RPMI7951 (cell line): ENCODE data around the gene GALNT1. TPM values are rescaled to one million over a fixed set of nuclear protein-coding genes. Genes with fewer than 3 reads are reported as not detected.

ENCODE experiments used
- DNase-seq: peaks from one replicate; pipeline ENCODE4 v3.0.0-alpha.2; 2012; ENCODE audit warnings: low read depth
- total RNA-seq: library from RNA; depleted of rRNA; stranded (reverse); fragments of >200 nt; shearing (Covaris generic); gene quantifications from 2 replicates; pipeline ENCODE4 v1.2.3, GENCODE V29; 2014

GALNT1 gene
- total RNA-seq, 1 experiment from 2014 or later = 37.1 TPM

GRCh38 chr18:35618696-35619095 lies 37.2 kb downstream of the GALNT1 start:
- no peak for DNase-seq

DNA sequence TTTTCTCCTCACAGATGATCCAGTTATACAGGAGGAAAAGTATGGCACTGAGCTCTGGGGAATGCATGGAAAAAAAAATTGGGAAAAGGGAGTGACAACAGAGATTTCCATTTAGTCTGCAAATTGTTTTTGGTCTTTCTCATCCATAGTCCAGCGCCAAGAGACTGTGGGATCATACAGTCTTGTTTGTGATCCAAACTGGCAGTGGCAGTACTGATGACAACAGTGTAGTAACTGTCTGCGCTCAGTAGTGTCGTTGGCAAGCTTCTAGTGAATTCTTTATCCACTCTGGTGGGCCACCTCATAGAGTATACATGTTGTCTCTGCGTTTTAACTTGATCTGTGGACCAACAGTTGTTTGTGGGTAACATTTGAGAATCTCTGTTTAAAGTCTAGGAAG lies 37.9 kb downstream of the GALNT1 start:
- DNase-seq = no peak

DNA sequence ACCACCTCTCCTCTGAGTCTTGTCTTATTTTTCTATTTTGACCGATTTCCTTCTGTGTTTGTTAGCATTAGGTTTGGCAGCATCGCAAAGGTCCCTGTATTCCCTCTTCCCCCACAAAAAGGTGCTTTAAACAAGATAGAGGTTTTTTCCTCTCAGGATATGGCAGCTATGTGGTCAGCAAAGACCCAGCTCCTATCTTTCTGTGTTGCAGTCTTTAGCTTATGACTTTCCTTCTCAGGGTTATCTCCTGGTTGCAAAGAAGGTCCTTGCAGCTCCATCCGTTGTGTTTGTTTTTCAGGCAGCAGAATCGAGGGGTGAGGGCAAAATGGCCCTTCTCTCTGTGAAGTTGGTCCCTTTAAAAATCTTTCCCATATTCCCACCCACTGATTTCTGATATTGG lies 38.4 kb downstream of the GALNT1 start:
- no peak for DNase-seq

DNA sequence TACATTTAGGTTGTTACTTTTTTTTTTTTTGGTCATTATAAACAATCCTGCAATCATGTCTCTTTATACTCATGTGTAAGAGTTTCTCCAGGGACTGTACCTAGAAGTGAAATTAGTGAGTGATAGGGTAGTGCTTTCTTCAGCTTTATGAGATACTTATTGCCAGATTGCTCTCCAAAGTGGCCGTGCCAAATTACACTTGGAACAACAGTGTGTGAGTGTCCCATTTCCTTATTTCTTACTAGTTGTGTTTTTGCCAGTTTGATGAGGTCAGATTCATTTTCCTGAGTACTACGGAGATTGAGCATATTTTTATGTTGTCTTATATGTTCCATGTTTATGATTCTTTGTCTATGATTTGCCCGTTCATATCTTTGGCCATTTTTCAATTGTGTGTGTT lies 39.2 kb downstream of the GALNT1 start:
- no peak for DNase-seq

DNA sequence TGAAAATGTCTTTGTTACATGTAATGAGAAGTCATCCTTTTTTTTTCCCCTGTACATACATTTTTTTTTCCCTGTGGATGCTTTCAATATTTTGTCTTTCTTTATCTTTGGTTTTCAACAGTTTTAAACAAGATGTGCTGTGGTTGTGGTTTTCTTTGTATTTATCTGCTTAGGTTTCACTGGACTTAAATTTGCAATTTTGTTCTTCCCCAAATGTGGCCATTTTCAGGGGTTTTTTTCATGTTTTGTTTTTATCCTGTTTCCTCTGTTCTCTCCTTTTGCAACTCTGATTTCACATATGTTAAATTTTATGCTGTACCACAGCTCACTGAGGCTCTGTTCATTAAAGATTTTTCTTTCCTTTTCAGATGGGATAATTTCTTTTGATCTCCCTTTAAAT lies 41.7 kb downstream of the GALNT1 start:
- no peak for DNase-seq

GRCh38 chr18:35624146-35624545 lies 42.6 kb downstream of the GALNT1 start:
- DNase-seq = no peak

DNA sequence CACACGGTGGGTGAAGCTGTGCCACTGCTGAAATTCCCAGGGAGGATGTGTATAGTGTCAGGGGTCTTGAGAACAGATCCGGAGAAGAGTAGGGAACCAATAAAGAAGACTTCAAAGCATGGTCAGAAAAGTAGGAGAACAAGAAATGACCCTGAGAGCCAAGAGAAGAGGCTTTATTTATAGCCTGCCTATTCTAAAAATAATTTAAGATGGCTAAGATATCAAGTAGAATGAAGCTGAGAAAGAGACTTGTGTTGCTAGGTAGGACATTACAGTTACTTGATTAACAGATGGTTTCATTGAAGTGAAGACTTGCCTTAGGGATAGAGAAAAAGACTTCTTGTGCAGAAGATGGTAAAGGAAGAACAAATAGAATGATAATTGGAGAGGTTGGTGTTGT lies 43.7 kb downstream of the GALNT1 start:
- DNase-seq = no peak

DNA sequence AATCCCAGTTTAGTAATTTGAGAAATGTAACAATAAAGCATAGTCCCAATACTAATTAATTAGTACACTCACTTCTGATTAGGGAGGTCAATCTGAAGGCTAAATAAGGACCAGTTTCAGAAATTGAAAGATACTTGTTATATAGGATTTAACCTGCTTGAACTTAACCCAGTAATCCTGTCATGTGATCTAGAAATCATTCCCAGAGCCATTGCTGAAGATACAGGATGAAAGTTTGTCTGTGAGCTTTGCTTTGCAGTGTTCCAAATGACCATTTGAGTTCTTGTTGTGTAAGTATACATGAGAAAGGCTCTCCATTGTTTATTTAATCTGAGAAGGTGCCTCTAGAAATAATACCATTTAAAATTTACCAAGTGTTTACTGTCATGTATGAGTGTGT lies 52.2 kb downstream of the GALNT1 start:
- DNase-seq = no peak

- DNase-seq = no peak
Measured at GRCh38 chr18:35634323-35634722, 52.8 kb downstream of the GALNT1 start.

DNA sequence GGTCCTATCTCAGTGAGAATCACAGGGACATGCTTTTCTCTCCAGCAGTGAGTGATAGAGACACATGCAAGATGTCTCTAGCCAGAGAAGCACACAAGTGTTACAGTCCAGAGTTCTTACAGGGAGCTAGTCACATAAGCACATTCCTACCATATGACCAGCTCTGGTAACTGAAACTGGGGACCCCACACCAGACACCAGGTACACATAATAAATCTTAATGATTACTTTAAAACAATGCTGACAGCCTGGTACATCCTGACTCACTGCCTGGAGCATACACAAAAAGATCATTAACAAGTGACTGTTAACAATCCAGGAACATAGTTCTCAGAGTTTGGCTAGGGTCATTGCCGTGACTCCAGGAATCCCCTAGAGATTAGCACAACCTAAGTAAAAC lies 53.6 kb downstream of the GALNT1 start:
- DNase-seq = no peak

- no peak for DNase-seq
Measured at GRCh38 chr18:35637227-35637626, 55.7 kb downstream of the GALNT1 start.

DNA sequence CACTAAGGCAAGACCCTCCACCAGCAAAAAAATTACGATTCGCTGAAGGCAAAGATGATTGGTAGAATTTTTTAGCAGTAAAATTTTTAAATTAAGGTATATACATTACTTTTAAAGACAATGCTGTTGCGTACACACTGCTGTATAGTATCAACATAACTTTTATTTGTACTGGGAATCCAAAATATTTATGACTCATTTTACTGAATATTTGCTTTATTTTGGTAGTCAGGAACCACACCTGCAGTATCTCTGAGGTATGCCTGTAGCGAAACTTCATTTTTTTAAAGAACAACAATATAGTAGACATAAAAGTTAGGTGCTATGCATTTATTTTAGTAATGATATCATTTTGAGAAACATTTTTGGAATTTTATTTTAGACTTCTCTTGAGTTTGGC lies 57.8 kb downstream of the GALNT1 start:
- DNase-seq = no peak

DNA sequence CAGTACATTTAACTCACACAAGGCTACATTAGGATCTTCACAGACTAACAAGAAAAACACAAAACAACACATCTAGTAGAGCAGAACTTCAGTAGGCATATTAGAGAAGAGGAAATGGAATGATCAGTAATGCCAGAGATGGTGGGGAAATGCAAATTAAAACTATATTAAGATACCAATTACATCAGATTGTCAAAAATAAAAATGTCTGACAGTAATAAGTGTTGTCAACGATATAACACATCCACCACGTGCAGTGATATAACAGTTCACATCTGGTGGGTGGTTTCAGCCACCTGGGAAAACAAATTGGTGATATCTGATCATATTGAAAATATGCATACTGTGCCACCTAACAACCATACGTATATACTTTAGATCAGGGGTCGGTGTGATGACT lies 59.9 kb downstream of the GALNT1 start:
- DNase-seq = no peak

DNA sequence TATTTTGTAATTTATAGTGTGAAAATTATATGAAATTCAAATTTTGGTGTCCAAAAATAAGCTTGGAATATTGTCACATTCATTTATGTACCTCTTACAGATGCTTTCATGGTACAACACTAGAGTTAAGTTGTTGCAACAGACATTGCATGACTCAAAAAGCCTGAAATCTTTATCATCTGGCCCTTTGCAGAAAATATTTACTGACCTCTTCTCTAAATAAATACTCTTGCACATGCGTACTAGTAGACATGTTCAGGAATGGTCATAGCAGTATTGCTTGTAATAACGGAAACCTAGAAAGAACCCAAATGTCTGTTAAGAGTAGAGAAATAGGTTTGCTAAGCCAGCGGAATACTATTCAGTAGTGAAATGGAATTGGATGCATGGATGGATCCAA lies 60.4 kb downstream of the GALNT1 start:
- DNase-seq = no peak

- DNase-seq = peak; percentile 5
Measured at GRCh38 chr18:35642802-35643201, 61.3 kb downstream of the GALNT1 start.

DNA sequence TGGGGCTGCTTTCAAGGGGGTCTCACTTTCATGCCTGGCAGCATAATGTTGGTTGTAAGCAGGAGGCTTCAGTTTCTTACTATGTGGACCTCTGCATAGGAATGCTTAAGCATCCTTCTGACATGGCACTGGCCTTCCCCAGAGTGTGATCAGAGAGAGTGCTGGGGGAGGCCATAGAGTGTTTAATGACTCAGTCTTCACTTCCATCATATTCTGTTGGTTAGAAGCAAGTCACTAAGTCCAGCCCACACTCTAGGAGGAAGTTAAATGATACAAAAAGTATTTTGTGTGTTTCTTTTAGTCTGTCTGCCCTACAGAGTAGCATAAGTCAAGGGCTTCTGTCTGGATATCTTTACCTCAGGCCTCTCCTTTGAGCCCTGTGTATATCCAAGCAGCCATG lies 64.9 kb downstream of the GALNT1 start:
- DNase-seq = no peak

DNA sequence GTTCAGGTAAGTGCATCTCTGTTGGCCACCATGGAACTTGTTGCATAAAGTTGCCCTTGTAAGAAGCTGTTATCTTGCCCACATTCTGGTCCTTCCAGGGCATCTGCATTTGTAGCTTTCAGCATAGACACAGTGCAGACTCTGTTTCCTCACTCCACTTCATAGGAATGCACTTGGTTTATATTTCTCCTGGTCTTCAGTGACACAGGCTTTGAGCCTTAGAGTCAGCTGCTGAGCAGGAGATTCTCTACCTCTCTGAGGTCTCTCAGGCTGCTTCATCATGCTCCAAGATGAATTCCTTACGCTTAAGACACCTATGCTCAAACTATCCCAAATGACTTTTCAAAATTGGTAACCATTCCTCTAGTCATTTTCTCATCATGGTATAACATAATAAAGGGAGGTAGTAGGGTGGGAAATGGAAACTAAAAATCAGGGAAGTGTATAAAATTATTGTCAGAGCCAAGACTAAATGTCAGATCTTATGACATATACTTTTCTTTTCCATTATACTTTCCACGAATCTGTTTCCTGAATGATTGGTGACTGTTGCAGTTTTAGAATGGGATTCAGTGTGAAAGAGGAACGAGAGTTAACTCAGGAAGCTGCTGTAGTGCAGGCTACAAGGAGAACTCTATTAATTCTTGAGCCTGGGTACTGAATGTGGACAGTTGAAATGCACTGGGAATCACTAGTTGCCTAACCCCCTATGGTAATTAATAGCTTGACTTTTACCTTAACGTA lies 72.0 kb downstream of the GALNT1 start:
- no peak for DNase-seq

DNA sequence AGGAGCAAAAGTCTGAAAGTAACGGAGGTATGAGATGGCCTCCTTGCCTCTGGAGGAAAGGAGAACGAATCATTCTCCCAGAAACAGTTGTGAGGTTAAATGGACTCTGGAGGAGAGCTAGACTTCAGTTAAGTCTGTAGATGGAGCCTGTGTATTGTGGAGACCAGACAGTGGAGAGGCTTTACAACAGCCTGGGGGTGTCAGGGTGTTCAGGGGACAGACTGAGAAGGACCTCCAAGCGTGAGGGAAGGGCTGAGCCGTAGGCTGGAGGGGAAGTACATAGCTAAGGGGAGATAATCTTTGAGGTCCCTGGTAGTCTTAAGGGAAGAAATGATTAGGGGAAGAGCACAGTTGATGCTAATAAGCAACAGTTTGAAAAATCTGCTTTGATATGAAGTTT lies 76.6 kb downstream of the GALNT1 start:
- DNase-seq = no peak

DNA sequence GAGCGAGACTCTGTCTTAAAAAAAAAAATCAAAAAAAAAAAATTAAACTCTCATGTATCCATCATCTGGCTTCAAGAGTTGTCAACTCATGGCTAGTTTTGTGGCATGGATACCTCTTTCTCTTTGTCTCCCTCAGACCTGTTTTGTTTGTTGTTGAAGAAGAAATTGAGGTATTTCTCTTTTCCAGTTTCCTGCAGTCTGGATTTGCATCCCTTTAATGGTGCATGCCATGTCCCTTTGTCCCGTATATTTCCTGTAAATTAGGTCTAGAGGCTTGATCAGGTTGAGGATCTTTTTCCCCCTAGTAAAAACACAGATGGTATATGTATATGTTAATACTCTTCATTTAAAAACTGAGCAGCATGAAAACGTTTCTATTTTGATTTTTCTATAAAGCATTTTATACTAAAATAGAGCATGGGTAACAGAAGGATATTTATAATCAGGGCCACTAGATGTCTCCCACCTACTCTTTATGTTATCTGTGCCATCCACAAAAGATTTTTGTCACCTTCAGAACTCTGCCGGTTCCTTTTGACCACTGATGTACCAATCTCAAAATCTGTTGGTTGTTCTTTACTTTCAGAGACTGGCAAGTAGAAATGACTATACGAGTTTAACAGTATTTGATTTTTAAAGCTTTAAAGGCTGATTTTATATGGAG lies 80.1 kb downstream of the GALNT1 start:
- no peak for DNase-seq

DNA sequence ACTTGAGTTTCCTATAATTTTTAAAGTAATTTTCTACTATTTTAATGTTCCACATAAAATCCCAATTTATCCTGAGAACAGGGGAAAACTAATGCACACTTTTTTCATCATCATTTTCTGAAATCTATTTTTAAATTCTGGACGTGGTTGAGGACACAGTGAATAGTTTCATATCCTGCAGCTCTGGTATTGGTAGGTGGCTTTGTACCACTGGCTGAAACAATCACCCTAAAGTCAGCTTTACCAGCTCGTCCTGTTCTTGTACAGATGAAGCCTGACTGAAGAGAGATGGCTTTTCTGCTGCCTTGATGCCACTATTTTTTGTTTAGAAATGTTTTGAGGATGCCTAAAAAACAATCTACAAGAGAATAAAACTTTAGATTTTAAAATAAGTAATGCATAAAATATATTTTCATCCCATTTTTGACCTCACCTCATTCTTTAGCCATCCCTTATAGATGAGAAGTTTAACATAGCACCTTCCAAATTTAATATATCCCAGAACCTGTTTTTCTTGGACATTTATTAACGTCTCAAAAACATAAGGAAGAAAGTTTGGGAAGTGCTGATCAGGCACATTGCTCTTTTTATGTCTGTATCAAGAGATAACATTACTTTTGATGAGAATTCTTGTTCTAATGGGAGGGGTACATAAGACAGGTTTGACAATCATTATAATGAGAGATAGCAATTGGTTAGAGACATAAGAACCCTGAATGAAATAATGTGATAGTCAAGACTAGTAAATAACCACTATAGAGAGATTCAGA lies 80.9 kb downstream of the GALNT1 start:
- no peak for DNase-seq

- no peak for DNase-seq
Measured at GRCh38 chr18:35671966-35672603, 90.5 kb downstream of the GALNT1 start.

DNA sequence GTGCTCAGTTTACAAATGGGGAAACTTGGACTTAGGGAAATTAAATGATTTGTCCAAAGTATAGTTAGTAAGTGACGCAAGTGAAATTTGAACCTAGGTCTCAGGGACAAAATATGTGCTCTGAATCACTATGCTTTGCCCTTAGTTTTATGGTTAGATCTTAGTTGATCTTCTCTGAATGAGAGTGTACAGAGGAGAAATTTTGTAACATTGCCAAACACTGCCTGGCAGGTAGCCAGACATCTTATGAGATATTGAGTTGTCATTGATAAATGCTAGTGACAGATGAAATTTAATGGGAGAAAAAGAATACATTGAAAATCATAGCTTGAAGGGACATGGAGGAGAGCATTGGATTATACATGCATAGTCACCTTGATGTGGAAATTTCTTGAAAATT lies 91.4 kb downstream of the GALNT1 start:
- no peak for DNase-seq
